CD8-positive, alpha-beta memory T cell (primary cell): ENCODE results near the gene CHSY1. TPM values are rescaled to one million over a fixed set of nuclear protein-coding genes. Genes with fewer than 3 reads are reported as not detected.

ENCODE experiments used
- CTCF ChIA-PET: fragments of 350-600 bp; sonication (Branson Sonifier 250); formaldehyde crosslinking; loops from one replicate; lab custom pipeline; 2021; ENCODE audit warnings: antibody characterized with exemption; lab: Charles Lee
- POLR2A ChIA-PET: fragments of 350-600 bp; sonication (Branson Sonifier 250); formaldehyde crosslinking; loops from one replicate; lab custom pipeline; 2021; ENCODE audit warnings: antibody characterized with exemption; lab: Charles Lee
- DNase-seq, 5 donors: peaks; one replicate each; pipeline versions ENCODE4 v3.0.0 to v3.0.0-alpha.2; 2020 to 2022; ENCODE audit warnings: mixed read lengths in 1 of 5
- H3K27ac ChIP-seq: one replicate; pipeline ENCODE4 v1.7.0; 2013; ENCODE audit warnings: low read depth, mild to moderate bottlenecking, low read length, moderate library complexity
- H3K27me3 ChIP-seq: 2 replicates; pipeline ENCODE4 v1.7.0; 2013; ENCODE audit warnings: low read length, mild to moderate bottlenecking; ENCODE audit not compliant: insufficient read depth, poor library complexity, severe bottlenecking
- H3K36me3 ChIP-seq: 2 replicates; pipeline ENCODE4 v1.7.0; 2013; ENCODE audit warnings: mild to moderate bottlenecking, low read length, moderate library complexity; ENCODE audit not compliant: insufficient read depth
- H3K4me1 ChIP-seq: 2 replicates; pipeline ENCODE4 v1.7.0; 2013; ENCODE audit warnings: mild to moderate bottlenecking, low read length, moderate library complexity; ENCODE audit not compliant: insufficient read depth
- H3K4me3 ChIP-seq: 2 replicates; pipeline ENCODE4 v1.7.0; 2013; ENCODE audit warnings: mild to moderate bottlenecking, low read length
- H3K9me3 ChIP-seq: 2 replicates; pipeline ENCODE4 v1.7.0; 2013; ENCODE audit warnings: mild to moderate bottlenecking, low read length
- H3K27ac Mint-ChIP-seq, 8 donors: one replicate each; pipeline ENCODE4 v1.8.0; 2020 to 2021; ENCODE audit warnings: mixed read lengths in 8 of 8, mild to moderate bottlenecking in 6 of 8, inconsistent platforms in 3 of 8, moderate library complexity in 3 of 8
- H3K27me3 Mint-ChIP-seq, 2 donors: one replicate each; pipeline ENCODE4 v1.8.0; 2020 to 2021; ENCODE audit warnings: mixed read lengths in 2 of 2, mild to moderate bottlenecking in 1 of 2, moderate library complexity in 1 of 2
- H3K36me3 Mint-ChIP-seq, 3 donors: one replicate each; pipeline ENCODE4 v1.8.0; 2020 to 2021; ENCODE audit warnings: mixed read lengths in 3 of 3, inconsistent platforms in 1 of 3, mild to moderate bottlenecking in 1 of 3
- H3K4me1 Mint-ChIP-seq, 3 donors: one replicate each; pipeline ENCODE4 v1.8.0; 2020 to 2021; ENCODE audit warnings: mixed read lengths in 3 of 3, inconsistent platforms in 1 of 3, mild to moderate bottlenecking in 1 of 3
- H3K4me3 Mint-ChIP-seq, 7 donors: one replicate each; pipeline ENCODE4 v1.8.0; 2020 to 2021; ENCODE audit warnings: mixed read lengths in 7 of 7, mild to moderate bottlenecking in 6 of 7, moderate library complexity in 4 of 7, inconsistent platforms in 2 of 7
- H3K9me3 Mint-ChIP-seq, 5 donors: one replicate each; pipeline ENCODE4 v1.8.0; 2020 to 2022; ENCODE audit warnings: mixed read lengths in 5 of 5, mild to moderate bottlenecking in 3 of 5, moderate library complexity in 2 of 5, inconsistent platforms in 1 of 5
- polyA plus RNA-seq: library from polyadenylated mRNA; unstranded; fragments of 300-500 nt; fragmentation: Illumina TruSeq; gene quantifications from one replicate; pipeline ENCODE4 v1.2.3, GENCODE V29; 2021
- total RNA-seq, 2 experiments: library from RNA; stranded (reverse); gene quantifications; one replicate each; pipeline ENCODE4 v1.2.3, GENCODE V29; 2021

The CHSY1 gene
- total and polyA plus RNA-seq, 3 experiments from 2014 or later = 3.6 to 49.7 (median 49.4) TPM

DNA sequence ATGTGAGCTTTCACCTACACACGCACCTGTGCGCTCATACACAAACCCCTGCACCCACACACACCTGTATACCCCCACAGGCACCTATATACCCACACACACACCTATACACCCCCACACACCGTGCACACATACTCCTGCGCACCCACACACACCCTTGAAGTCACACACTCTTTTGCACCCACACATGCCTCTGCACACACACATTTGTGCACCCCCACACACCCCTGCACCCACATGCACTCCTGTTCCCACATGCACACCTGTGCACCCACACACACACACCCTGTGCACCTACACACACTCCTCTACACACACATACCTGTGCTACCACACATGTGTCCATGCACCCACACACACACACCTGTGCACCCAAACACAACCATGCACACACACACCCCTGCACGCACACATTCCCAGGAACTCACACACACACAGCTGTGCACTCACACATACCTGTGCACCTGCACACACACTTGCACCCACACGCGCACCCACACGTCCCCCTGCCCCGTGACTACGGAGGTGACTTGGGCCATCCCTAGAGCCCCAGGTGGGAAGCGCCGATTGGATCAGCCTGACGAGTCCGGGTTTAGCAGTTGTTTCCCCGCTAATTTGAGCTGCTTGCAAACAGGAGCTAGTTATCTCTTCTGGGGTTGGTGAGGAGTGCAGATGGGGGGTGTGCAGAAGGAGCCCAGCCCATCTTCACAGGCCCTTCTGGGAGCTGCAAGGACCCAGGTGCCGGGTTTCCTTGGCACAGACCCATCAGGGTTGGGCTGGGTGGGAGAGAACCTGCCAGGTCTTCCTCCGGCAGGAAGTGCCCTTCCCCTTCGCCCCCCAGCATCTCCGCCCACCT, 97.8 kb downstream of the CHSY1 start:
- Mint-ChIP-seq H3K4me3 (no peak overlapping the region), H3K4me1 (peaks cover 8 to 12% (median 12%) of the 10 kb centered on the region in 3 donors), H3K36me3 (peaks cover 0 to 4% (median 3%) of the 10 kb centered on the region in 3 donors), H3K27ac (no peak overlapping the region), H3K27me3 (no peaks in the 10 kb centered on the region), H3K9me3 (no peaks in the 10 kb centered on the region)
- Histone ChIP-seq H3K27ac (no peak overlapping the region), H3K4me3 (no peak overlapping the region), H3K36me3 (no peaks in the 10 kb centered on the region), H3K4me1 (no peaks in the 10 kb centered on the region), H3K27me3 (no peaks in the 10 kb centered on the region), H3K9me3 (no peaks in the 10 kb centered on the region)
- POLR2A ChIA-PET = no interaction called here
- DNase-seq = peak in 1 of 5 donors; percentile 14
- CTCF ChIA-PET = no interaction called here

DNA sequence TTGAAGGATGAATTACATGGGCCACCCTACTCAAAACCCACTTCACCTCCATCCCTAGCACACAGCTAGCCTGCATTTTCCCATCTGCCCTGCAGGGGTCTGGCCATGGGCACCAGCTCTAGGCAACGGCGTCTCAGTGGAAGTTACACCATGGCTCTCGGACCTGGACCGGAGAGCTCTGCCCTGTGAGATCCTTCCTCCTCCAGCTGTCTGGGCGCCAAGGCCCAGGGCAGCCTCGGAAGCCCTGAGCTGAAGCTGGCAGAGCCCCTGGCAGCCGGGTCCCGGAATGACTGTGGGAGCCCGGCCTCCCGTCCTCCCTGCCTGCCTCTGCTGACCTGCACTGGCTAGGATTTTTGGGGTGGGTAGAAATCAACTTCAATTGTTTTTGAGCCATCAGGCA, 98.9 kb downstream of the CHSY1 start:
- Mint-ChIP-seq H3K36me3 (peaks cover 0 to 4% (median 3%) of the 10 kb centered on the region in 3 donors), H3K4me1 (peaks cover 5 to 8% (median 6%) of the 10 kb centered on the region in 3 donors), H3K9me3 (no peaks in the 10 kb centered on the region), H3K4me3 (no peak overlapping the region), H3K27ac (peak overlapping the region in 1 of 8 donors; percentile 51), H3K27me3 (no peaks in the 10 kb centered on the region)
- DNase-seq = peak in 1 of 5 donors; percentile 38
- Histone ChIP-seq H3K36me3 (no peaks in the 10 kb centered on the region), H3K27ac (no peak overlapping the region), H3K4me1 (no peaks in the 10 kb centered on the region), H3K4me3 (no peak overlapping the region), H3K9me3 (no peaks in the 10 kb centered on the region), H3K27me3 (no peaks in the 10 kb centered on the region)
- ChIA-PET POLR2A (no interaction called here), CTCF (interaction anchor here (1.2 kb wide), 1 partner anchor 26 kb away, joined by 3 read pairs; no protein-coding TSS in a partner anchor)

DNA sequence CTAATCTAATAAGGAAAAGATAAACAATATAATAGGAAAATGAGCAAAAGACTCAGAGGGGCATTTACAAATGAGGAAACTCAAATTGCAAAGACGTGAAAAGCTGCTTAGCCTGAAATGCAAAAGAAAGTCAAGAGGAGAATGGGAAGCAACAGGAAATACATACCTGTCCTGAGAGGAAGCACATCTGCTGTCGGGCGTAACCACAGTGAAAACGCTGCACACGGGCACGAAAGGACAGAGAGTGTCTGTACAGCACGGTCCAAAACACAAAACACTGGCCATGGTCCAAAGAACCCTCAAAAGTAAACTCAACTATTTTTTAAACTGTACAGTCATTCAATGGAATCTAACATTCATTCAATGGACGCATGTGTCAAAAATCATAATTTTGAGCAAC, 100.6 kb downstream of the CHSY1 start:
- Mint-ChIP-seq H3K4me1 (peaks cover 5 to 8% (median 6%) of the 10 kb centered on the region in 3 donors), H3K36me3 (peaks cover 0 to 6% (median 3%) of the 10 kb centered on the region in 3 donors), H3K9me3 (no peaks in the 10 kb centered on the region), H3K27ac (no peak overlapping the region), H3K27me3 (no peaks in the 10 kb centered on the region), H3K4me3 (no peak overlapping the region)
- no peaks in the 10 kb centered on the region for H3K4me1 ChIP-seq
- no peaks in the 10 kb centered on the region for H3K9me3 ChIP-seq
- POLR2A ChIA-PET = no interaction called here
- no peak overlapping the region for H3K4me3 ChIP-seq
- no peaks in the 10 kb centered on the region for H3K27me3 ChIP-seq
- CTCF ChIA-PET = no interaction called here
- no peak for DNase-seq
- no peaks in the 10 kb centered on the region for H3K36me3 ChIP-seq
- H3K27ac ChIP-seq = no peak overlapping the region

DNA sequence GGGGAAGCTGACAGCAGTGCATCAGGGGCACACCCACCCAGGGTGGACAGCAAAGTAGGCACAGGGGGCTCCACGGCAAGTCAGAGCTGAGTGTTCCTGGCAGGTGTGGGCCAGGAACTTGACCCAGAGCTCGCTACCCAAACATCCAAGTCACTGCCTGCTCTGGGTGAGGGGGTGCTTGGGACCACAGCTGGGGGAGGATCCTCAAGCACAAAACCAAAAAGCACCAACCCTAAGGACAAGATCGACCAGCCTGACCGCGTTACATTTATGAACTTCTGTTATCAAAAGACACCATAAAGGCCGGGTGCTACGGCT, 101.2 kb downstream of the CHSY1 start:
- no peaks in the 10 kb centered on the region for H3K9me3 ChIP-seq
- no peaks in the 10 kb centered on the region for H3K9me3 Mint-ChIP-seq
- H3K36me3 Mint-ChIP-seq = peaks cover 0 to 6% (median 3%) of the 10 kb centered on the region in 3 donors
- H3K4me3 ChIP-seq = no peak overlapping the region
- POLR2A ChIA-PET = no interaction called here
- H3K4me3 Mint-ChIP-seq = no peak overlapping the region
- peak in 1 of 5 donors; percentile 2 for DNase-seq
- H3K27me3 ChIP-seq = no peaks in the 10 kb centered on the region
- peaks cover 0 to 2% of the 10 kb centered on the region in 2 donors for H3K27me3 Mint-ChIP-seq
- H3K4me1 ChIP-seq = no peaks in the 10 kb centered on the region
- H3K4me1 Mint-ChIP-seq = peaks cover 5 to 8% (median 6%) of the 10 kb centered on the region in 3 donors
- CTCF ChIA-PET = no interaction called here
- H3K27ac ChIP-seq = no peak overlapping the region
- H3K27ac Mint-ChIP-seq = no peak overlapping the region
- no peaks in the 10 kb centered on the region for H3K36me3 ChIP-seq

DNA sequence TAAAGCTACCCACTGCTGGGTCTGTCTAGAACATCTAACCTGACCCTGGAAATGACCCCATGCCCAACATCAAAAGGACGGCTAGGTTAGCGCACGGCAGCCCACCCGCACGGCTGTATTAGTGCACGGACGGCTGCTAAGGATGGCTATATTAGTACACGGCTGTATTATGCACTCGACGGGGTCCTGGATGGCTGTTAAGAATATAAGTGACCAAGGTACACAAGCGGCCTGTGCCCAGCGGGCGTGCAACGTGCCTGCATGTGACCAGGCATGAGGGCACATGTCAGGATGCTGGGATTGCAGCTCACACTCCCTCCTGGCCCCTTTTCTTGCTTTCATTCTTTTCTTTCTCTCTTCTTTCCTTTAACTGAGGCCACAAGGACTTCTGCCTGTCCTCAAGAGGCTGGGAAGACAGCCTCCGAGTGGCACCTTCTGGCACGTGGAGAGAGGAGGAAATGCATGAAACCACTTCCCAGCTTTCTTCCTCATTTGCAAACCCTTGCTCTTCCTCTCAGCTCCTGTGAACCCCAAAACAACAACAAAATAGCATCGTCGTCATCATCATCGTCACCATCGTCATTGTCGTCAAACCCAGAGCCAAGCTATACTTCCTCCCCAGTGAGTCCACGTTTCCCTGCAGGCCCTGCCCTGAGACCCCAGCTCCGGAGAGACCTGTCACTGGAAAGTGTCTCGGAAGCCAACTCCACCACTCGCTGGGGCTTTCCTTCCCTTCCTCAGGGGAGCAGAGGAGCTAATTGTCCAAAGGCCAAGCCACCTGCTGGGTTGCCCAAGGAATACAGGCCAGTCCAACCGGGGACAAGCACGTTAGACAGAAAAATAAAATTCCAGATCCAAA, 101.8 kb downstream of the CHSY1 start:
- H3K36me3 ChIP-seq = no peaks in the 10 kb centered on the region
- H3K4me1 ChIP-seq = no peaks in the 10 kb centered on the region
- peak in 1 of 5 donors; percentile 14 for DNase-seq
- H3K9me3 Mint-ChIP-seq = no peaks in the 10 kb centered on the region
- no peak overlapping the region for H3K27ac ChIP-seq
- H3K27ac Mint-ChIP-seq = no peak overlapping the region
- no peaks in the 10 kb centered on the region for H3K27me3 ChIP-seq
- no peaks in the 10 kb centered on the region for H3K9me3 ChIP-seq
- H3K4me1 Mint-ChIP-seq = peaks cover 5 to 8% (median 6%) of the 10 kb centered on the region in 3 donors
- peaks cover 0 to 2% of the 10 kb centered on the region in 2 donors for H3K27me3 Mint-ChIP-seq
- POLR2A ChIA-PET = no interaction called here
- H3K4me3 ChIP-seq = no peak overlapping the region
- no peak overlapping the region for H3K4me3 Mint-ChIP-seq
- H3K36me3 Mint-ChIP-seq = peaks cover 0 to 6% (median 3%) of the 10 kb centered on the region in 3 donors
- CTCF ChIA-PET = no interaction called here

DNA sequence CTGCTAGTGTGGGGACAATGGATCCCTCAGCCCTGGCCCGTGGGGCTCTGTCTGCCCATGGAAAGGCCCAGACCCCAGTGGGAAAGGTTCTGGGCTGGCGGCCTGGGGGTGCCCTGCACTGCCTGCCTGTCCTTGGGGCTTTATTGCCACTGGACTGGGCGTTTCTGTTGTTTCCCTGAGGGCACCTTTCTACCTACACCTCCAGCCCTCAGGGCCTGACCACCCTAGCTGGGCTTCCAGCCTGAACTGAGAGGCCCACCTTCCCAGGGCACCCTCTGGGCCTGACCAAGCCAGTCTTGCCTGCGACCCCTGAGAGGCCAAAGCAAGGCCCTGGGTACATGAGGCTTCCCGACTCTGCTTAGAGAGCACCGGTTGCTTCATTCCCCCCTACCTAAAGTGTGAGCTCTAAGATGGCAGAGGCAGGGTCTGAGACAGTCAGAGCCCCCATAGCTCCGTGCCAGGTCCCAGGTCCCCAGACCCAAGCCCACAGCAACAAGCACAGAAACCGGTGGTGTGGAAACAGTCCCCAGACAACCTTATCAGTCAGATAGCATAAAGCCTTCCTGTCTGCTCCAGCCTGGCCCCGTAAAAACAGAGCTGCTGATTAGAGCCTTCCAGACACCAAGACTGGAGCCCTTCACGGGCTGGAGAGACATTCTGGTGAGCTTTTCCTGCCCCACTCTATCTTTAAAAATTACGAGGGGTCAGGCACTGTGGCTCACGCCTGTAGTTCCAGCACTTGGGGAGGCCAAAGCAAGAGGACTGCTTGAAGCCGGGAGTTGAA, 102.8 kb downstream of the CHSY1 start:
- Histone ChIP-seq H3K27ac (no peak overlapping the region), H3K4me1 (no peaks in the 10 kb centered on the region), H3K4me3 (no peak overlapping the region), H3K9me3 (no peaks in the 10 kb centered on the region), H3K36me3 (no peaks in the 10 kb centered on the region), H3K27me3 (no peaks in the 10 kb centered on the region)
- CTCF ChIA-PET = no interaction called here
- no peak overlapping the region for H3K4me3 Mint-ChIP-seq
- POLR2A ChIA-PET = no interaction called here
- peaks cover 5 to 8% (median 6%) of the 10 kb centered on the region in 3 donors for H3K4me1 Mint-ChIP-seq
- peak overlapping the region in 1 of 8 donors; percentile 70 for H3K27ac Mint-ChIP-seq
- peak in 1 of 5 donors; percentile 30 for DNase-seq
- H3K36me3 Mint-ChIP-seq = peaks cover 0 to 6% (median 3%) of the 10 kb centered on the region in 3 donors
- H3K9me3 Mint-ChIP-seq = no peaks in the 10 kb centered on the region
- peaks cover 0 to 5% of the 10 kb centered on the region in 2 donors for H3K27me3 Mint-ChIP-seq

DNA sequence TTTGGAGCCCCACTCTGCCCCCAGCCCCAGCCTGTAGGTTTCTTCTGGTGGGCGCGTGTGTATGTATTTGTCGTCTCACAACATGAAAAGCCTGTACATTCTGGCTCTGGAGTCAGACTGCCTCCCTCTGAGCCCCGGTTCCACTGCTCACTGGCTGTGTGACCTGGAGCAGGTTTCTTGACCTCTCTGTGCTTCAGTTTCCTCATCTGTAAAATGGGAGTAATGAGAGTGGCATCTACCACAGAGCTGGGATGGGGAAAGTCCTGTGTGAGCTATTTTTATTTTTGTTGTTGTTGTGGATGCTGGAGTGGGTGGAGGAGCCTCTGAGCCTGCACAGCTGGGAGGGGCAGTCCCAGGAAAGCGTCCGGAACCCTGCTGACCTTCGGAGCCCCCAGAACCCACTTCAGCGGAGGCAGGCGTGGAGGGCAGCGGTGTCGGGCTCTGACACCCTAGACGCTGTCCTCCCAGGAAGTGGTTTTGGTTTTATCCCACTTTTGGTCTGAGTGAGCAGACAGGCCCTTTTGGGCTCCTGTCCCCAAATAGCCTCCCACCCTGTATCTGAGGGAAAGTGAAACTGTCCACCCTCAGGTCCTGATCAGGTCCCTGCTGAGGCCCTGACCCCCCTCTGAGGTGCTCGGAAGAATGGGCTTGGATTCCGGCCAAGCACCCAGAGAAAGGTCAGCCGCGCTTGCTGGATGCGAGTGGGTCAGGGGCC, 103.5 kb downstream of the CHSY1 start:
- Histone ChIP-seq H3K9me3 (no peaks in the 10 kb centered on the region), H3K36me3 (no peaks in the 10 kb centered on the region), H3K27me3 (no peaks in the 10 kb centered on the region), H3K4me1 (no peaks in the 10 kb centered on the region), H3K4me3 (no peak overlapping the region), H3K27ac (no peak overlapping the region)
- ChIA-PET CTCF (no interaction called here), POLR2A (no interaction called here)
- DNase-seq = peak in 1 of 5 donors; percentile 10
- H3K27ac Mint-ChIP-seq = no peak overlapping the region
- peaks cover 0 to 3% (median 2%) of the 10 kb centered on the region in 3 donors for H3K36me3 Mint-ChIP-seq
- peaks cover 5 to 8% (median 6%) of the 10 kb centered on the region in 3 donors for H3K4me1 Mint-ChIP-seq
- peaks cover 0 to 5% of the 10 kb centered on the region in 2 donors for H3K27me3 Mint-ChIP-seq
- H3K4me3 Mint-ChIP-seq = no peak overlapping the region
- no peaks in the 10 kb centered on the region for H3K9me3 Mint-ChIP-seq
